Liver (tissue), 9 donors: ENCODE data around the gene CADPS. TPM values are rescaled to one million over a fixed set of nuclear protein-coding genes. Genes with fewer than 3 reads are reported as not detected.

Source experiments
- DNase-seq: peaks from one replicate; pipeline ENCODE4 v3.0.0-alpha.2; 2017; ENCODE audit warnings: low spot score
- H3K27ac ChIP-seq, 2 donors: one replicate each; pipeline ENCODE4 v1.7.0; 2013; ENCODE audit warnings: inconsistent platforms in 2 of 2, low read length in 2 of 2, control low read depth in 1 of 2, low read depth in 1 of 2, mild to moderate bottlenecking in 1 of 2
- H3K27me3 ChIP-seq, 4 donors: one replicate each; pipeline versions ENCODE4 v1.6.1 to v1.7.0; 2013; ENCODE audit warnings: low read length in 3 of 4, inconsistent platforms in 1 of 4, mild to moderate bottlenecking in 1 of 4, moderate library complexity in 1 of 4; ENCODE audit not compliant: control insufficient read depth in 4 of 4, insufficient read depth in 4 of 4
- H3K36me3 ChIP-seq, 4 donors: one replicate each; pipeline versions ENCODE4 v1.6.1 to v1.7.0; 2013; ENCODE audit warnings: low read length in 3 of 4, mild to moderate bottlenecking in 3 of 4, low read depth in 1 of 4, moderate library complexity in 1 of 4; ENCODE audit not compliant: control insufficient read depth in 4 of 4, insufficient read depth in 3 of 4
- H3K4me1 ChIP-seq, 4 donors: one replicate each; pipeline versions ENCODE4 v1.6.1 to v1.7.0; 2013; ENCODE audit warnings: low read length in 3 of 4, mild to moderate bottlenecking in 3 of 4, moderate library complexity in 1 of 4; ENCODE audit not compliant: control insufficient read depth in 4 of 4, insufficient read depth in 4 of 4
- H3K4me3 ChIP-seq, 3 donors: one replicate each; pipeline versions ENCODE4 v1.6.1 to v1.7.0; 2013; ENCODE audit warnings: low read length in 3 of 3, control low read depth in 1 of 3, low read depth in 1 of 3, mild to moderate bottlenecking in 1 of 3
- H3K9ac ChIP-seq, 2 donors: one replicate each; pipeline ENCODE4 v1.7.0; 2013; ENCODE audit warnings: low read length in 2 of 2, mild to moderate bottlenecking in 2 of 2, moderate library complexity in 2 of 2, control low read depth in 1 of 2, low read depth in 1 of 2
- H3K9me3 ChIP-seq, 4 donors: one replicate each; pipeline versions ENCODE4 v1.6.1 to v1.7.0; 2013; ENCODE audit warnings: low read length in 3 of 4; ENCODE audit not compliant: control insufficient read depth in 4 of 4
- FOXA1 ChIP-seq: IDR thresholded peaks from 2 replicates; pipeline ENCODE4 v1.6.1; 2016; ENCODE audit warnings: antibody characterized with exemption
- NR2F2 ChIP-seq: IDR thresholded peaks from 2 replicates; pipeline ENCODE4 v1.6.1; 2016; ENCODE audit warnings: antibody characterized with exemption
- SP1 ChIP-seq: IDR thresholded peaks from 2 replicates; pipeline ENCODE4 v1.6.1; 2018; ENCODE audit warnings: antibody characterized with exemption, mild to moderate bottlenecking
- ZBTB33 ChIP-seq: IDR thresholded peaks from 2 replicates; pipeline ENCODE4 v1.6.1; 2016; ENCODE audit warnings: antibody characterized with exemption
- WGBS: extraction: QIAGEN DNeasy Blood & Tissue Kit; methylation state at CpG from one replicate; pipeline ENCODE4 v1.1.7; 2013; 5-methylcytosine and 5-hydroxymethylcytosine counted together
- polyA plus RNA-seq, 2 donors: library from polyadenylated mRNA; stranded (reverse) in 1 of 2; unstranded in 1 of 2; fragments of 200-250 nt in 1 of 2; fragments of >200 nt in 1 of 2; fragmentation: Nextera tagmentation in 1 of 2; extraction: Ambion mirVana in 1 of 2; gene quantifications; one replicate each; pipeline versions ENCODE4 v1.2.1 to v1.2.3, GENCODE V29; 2013 to 2015
- total RNA-seq, 2 donors: library from RNA; depleted of rRNA; stranded (reverse); fragments of >200 nt; gene quantifications; one replicate each; pipeline ENCODE4 v1.2.3, GENCODE V29; 2014
- TF ChIP-seq, protein P1 (sequence below): IDR thresholded peaks from 2 replicates; pipeline ENCODE4 v1.6.1; 2016; ENCODE audit warnings: antibody characterized with exemption, mild to moderate bottlenecking
- TF ChIP-seq, protein P2 (sequence below): fragments of 150-350 bp; IDR thresholded peaks from 2 replicates; pipeline ENCODE4 v1.5.1; 2017; ENCODE audit warnings: improper control_type of control experiment, low read depth, low read length; ENCODE audit not compliant: missing input control
- donor health status: healthy.
- donor health status: healthy.
- donor health status: healthy.
- donor health status: healthy.
- donor health status: healthy.

CADPS gene
- total and polyA plus RNA-seq, 4 donors: 0.05 to 0.37 (median 0.17) TPM; not detected in 1

DNA sequence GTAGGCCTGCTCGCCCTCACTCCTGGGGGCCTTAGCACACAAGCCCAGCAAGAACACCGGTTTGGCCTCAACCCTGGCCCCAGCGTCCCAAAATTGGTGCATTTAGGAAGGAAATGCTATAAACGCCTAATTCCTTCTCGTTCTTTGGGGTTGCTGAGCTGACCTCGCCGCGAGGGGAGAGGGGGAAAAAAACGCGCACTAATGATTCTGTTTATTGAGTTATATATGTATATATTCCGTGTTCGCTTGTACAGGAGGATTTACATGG lies 505.8 kb downstream of the CADPS start:
- DNase-seq: no peak
- WGBS: 6% methylated on average over 12 of the region's 12 CpGs
- H3K9me3 ChIP-seq: peaks cover 0 to 3% (median 0%) of the 10 kb centered on the region in 4 donors

DNA sequence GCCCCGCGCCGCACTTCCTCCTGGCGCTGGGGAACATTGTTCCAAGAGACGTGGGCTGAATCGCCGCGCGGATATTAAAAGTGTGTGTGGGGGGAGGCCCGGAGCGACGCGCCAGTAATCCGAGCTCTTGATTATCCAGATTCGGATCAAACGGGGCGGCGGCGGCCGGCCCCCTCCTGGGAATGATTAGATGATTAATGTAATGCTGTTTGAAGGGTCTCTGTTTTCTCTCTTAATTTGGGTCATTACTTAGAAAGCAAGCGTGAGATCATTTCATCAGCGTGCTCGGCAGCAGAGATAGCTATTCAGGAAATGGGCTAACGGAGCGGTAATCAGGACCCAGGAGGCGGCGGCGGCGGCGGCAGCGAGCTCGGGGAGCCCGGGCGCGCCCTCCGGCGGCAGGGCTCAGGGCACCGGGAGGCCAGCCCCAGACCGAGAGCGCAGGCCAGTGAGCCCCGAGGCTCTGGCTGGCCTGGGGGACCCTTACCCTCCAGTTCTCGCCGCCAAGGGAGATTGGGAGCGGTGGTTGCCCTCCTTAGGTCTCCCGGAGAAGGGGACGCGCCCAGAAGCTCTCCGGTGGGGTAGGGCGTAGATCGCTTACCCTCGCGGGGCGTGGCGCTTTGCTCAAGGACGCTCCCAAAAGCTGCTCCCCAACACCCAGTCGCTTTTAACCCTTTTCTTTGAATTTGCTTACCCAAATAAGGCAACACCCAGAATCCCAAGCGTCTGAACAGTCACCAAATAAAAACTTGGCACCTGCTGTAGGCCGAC lies 506.3 kb downstream of the CADPS start:
- Histone ChIP-seq H3K27me3 (peaks cover 5 to 38% (median 34%) of the 10 kb centered on the region in 4 donors), H3K9me3 (peaks cover 0 to 3% (median 0%) of the 10 kb centered on the region in 4 donors), H3K27ac (no peak overlapping the region), H3K4me3 (peak overlapping the region in 1 of 3 donors; percentile 25), H3K36me3 (no peaks in the 10 kb centered on the region), H3K9ac (no peak overlapping the region), H3K4me1 (peaks cover 17 to 43% (median 24%) of the 10 kb centered on the region in 4 donors)
- no peak for DNase-seq
- no peak for TF ChIP-seq NR2F2
- TF ChIP-seq, protein P1, sequence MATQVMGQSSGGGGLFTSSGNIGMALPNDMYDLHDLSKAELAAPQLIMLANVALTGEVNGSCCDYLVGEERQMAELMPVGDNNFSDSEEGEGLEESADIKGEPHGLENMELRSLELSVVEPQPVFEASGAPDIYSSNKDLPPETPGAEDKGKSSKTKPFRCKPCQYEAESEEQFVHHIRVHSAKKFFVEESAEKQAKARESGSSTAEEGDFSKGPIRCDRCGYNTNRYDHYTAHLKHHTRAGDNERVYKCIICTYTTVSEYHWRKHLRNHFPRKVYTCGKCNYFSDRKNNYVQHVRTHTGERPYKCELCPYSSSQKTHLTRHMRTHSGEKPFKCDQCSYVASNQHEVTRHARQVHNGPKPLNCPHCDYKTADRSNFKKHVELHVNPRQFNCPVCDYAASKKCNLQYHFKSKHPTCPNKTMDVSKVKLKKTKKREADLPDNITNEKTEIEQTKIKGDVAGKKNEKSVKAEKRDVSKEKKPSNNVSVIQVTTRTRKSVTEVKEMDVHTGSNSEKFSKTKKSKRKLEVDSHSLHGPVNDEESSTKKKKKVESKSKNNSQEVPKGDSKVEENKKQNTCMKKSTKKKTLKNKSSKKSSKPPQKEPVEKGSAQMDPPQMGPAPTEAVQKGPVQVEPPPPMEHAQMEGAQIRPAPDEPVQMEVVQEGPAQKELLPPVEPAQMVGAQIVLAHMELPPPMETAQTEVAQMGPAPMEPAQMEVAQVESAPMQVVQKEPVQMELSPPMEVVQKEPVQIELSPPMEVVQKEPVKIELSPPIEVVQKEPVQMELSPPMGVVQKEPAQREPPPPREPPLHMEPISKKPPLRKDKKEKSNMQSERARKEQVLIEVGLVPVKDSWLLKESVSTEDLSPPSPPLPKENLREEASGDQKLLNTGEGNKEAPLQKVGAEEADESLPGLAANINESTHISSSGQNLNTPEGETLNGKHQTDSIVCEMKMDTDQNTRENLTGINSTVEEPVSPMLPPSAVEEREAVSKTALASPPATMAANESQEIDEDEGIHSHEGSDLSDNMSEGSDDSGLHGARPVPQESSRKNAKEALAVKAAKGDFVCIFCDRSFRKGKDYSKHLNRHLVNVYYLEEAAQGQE: no peak
- TF ChIP-seq, protein P2, sequence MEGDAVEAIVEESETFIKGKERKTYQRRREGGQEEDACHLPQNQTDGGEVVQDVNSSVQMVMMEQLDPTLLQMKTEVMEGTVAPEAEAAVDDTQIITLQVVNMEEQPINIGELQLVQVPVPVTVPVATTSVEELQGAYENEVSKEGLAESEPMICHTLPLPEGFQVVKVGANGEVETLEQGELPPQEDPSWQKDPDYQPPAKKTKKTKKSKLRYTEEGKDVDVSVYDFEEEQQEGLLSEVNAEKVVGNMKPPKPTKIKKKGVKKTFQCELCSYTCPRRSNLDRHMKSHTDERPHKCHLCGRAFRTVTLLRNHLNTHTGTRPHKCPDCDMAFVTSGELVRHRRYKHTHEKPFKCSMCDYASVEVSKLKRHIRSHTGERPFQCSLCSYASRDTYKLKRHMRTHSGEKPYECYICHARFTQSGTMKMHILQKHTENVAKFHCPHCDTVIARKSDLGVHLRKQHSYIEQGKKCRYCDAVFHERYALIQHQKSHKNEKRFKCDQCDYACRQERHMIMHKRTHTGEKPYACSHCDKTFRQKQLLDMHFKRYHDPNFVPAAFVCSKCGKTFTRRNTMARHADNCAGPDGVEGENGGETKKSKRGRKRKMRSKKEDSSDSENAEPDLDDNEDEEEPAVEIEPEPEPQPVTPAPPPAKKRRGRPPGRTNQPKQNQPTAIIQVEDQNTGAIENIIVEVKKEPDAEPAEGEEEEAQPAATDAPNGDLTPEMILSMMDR: no peak
- WGBS: 7% methylated on average over 58 of the region's 58 CpGs

More for the DNA sequence above, 505.8 kb downstream of the CADPS start:
- peaks cover 18 to 48% (median 29%) of the 10 kb centered on the region in 4 donors for H3K4me1 ChIP-seq
- TF ChIP-seq, protein P1: no peak
- TF ChIP-seq NR2F2 (no peak), SP1 (no peak), FOXA1 (no peak), ZBTB33 (no peak)
- no peaks in the 10 kb centered on the region for H3K36me3 ChIP-seq
- no peak overlapping the region for H3K27ac ChIP-seq
- no peak overlapping the region for H3K9ac ChIP-seq
- peak overlapping the region in 1 of 3 donors; percentile 25 for H3K4me3 ChIP-seq
- H3K27me3 ChIP-seq: peaks cover 5 to 42% (median 34%) of the 10 kb centered on the region in 4 donors
